ENCODE data around the gene CTSZ. TPM values are rescaled to one million over a fixed set of nuclear protein-coding genes. Genes with fewer than 3 reads are reported as not detected.

Gene CTSZ
- total and polyA plus RNA-seq, 8 donors: 92.2 to 479 (median 109) TPM

- peaks cover 0 to 6% of the 10 kb centered on the region in 2 donors for H3K4me1 ChIP-seq
- ATAC-seq (no peak), DNase-seq (no peak)
- no peaks in the 10 kb centered on the region for H3K9me3 ChIP-seq
- H3K27me3 ChIP-seq: peaks cover 0 to 26% of the 10 kb centered on the region in 2 donors
- no peak for TF ChIP-seq CTCF (IDR thresholded peaks at IDR 0.05)
- intact Hi-C loops (cut with DNase I): no loop called here
- H3K27ac ChIP-seq: peak overlapping the region; percentile 25 to 74
- H3K36me3 ChIP-seq: no peaks in the 10 kb centered on the region
- no peak overlapping the region for H3K4me3 ChIP-seq
Measured at GRCh38 chr20:59048681-59049030, 41.6 kb upstream of the CTSZ start.

GRCh38 chr20:59047938-59048680, 41.1 kb upstream of the CTSZ start:
- peaks cover 0 to 24% of the 10 kb centered on the region in 2 donors for H3K27me3 ChIP-seq

GRCh38 chr20:59046862-59047261, 39.8 kb upstream of the CTSZ start:
- DNase-seq (no peak), ATAC-seq (no peak)
- peak overlapping the region in 1 of 2 donors; percentile 76 for H3K27ac ChIP-seq
- H3K4me3 ChIP-seq: no peak overlapping the region
- H3K27me3 ChIP-seq: peaks cover 0 to 14% of the 10 kb centered on the region in 2 donors
- H3K9me3 ChIP-seq: no peaks in the 10 kb centered on the region
- H3K36me3 ChIP-seq: no peaks in the 10 kb centered on the region
- intact Hi-C loops (cut with DNase I): no loop called here
- TF ChIP-seq CTCF (IDR thresholded peaks at IDR 0.05): no peak
- peaks cover 7 to 15% of the 10 kb centered on the region in 2 donors for H3K4me1 ChIP-seq

More at GRCh38 chr20:59047938-59048680, 41.1 kb upstream of the CTSZ start:
- Histone ChIP-seq H3K4me1 (peaks cover 3 to 11% of the 10 kb centered on the region in 2 donors), H3K36me3 (no peaks in the 10 kb centered on the region), H3K9me3 (no peaks in the 10 kb centered on the region), H3K27ac (peak overlapping the region; percentile 25 to 76), H3K4me3 (no peak overlapping the region)
- no peak for TF ChIP-seq CTCF (IDR thresholded peaks at IDR 0.05)
- intact Hi-C loops (cut with DNase I): no loop called here
- ATAC-seq: peak; percentile 93
- peak in 1 of 4 donors; percentile 52 for DNase-seq

- no peak overlapping the region for H3K4me3 ChIP-seq
- peak overlapping the region in 1 of 2 donors; percentile 36 for H3K27ac ChIP-seq
- peaks cover 22 to 36% of the 10 kb centered on the region in 2 donors for H3K4me1 ChIP-seq
- TF ChIP-seq CTCF (IDR thresholded peaks at IDR 0.05): no peak
- H3K36me3 ChIP-seq: no peaks in the 10 kb centered on the region
- intact Hi-C loops (cut with DNase I): no loop called here
- H3K9me3 ChIP-seq: no peaks in the 10 kb centered on the region
- no peaks in the 10 kb centered on the region for H3K27me3 ChIP-seq
- no peak for DNase-seq
- ATAC-seq: no peak
Measured at GRCh38 chr20:59044796-59045195, 37.7 kb upstream of the CTSZ start.

GRCh38 chr20:59044295-59044694, 37.2 kb upstream of the CTSZ start:
- Histone ChIP-seq H3K27ac (peak overlapping the region in 1 of 2 donors; percentile 36), H3K4me1 (peaks cover 22 to 41% of the 10 kb centered on the region in 2 donors), H3K9me3 (no peaks in the 10 kb centered on the region), H3K27me3 (no peaks in the 10 kb centered on the region), H3K4me3 (no peak overlapping the region), H3K36me3 (no peaks in the 10 kb centered on the region)
- intact Hi-C loops (cut with DNase I): no loop called here
- ATAC-seq: peak; percentile 2
- no peak for DNase-seq
- TF ChIP-seq CTCF (IDR thresholded peaks at IDR 0.05): no peak

All from left lung (tissue), 10 donors.